DND-41 (cell line): Measurements from ENCODE around the gene TCP11L1.

Source experiments
- ATAC-seq: fragments of 200-7000 bp; cut with Tn5 transposase; 3 replicates; pipeline ENCODE4 v1.9.1; 2021; ENCODE audit warnings: low read depth; ENCODE audit not compliant: insufficient read depth
- DNase-seq: peaks from one replicate; pipeline ENCODE4 v3.0.0-alpha.2; 2020
- H2AFZ ChIP-seq: 2 replicates; pipeline ENCODE4 v1.6.0; 2012; ENCODE audit warnings: low read depth, low read length
- H3K27ac ChIP-seq: 2 replicates; pipeline ENCODE4 v1.5.1; 2012; ENCODE audit warnings: low read length, inconsistent platforms
- H3K27me3 ChIP-seq: fragments of 200-600 bp; sonication (generic); 2 replicates; pipeline ENCODE4 v1.6.0; 2012; ENCODE audit warnings: low read length, mild to moderate bottlenecking, inconsistent platforms; ENCODE audit not compliant: insufficient read depth, poor library complexity
- H3K36me3 ChIP-seq: 2 replicates; pipeline ENCODE4 v1.5.1; 2012; ENCODE audit warnings: low read length, inconsistent platforms; ENCODE audit not compliant: insufficient read depth
- H3K4me1 ChIP-seq: 2 replicates; pipeline ENCODE4 v1.5.1; 2012; ENCODE audit warnings: mild to moderate bottlenecking, low read length; ENCODE audit not compliant: insufficient read depth
- H3K4me2 ChIP-seq: 2 replicates; pipeline ENCODE4 v1.6.0; 2012; ENCODE audit warnings: mild to moderate bottlenecking, moderate library complexity, low read length, inconsistent platforms; ENCODE audit not compliant: insufficient read depth
- H3K4me3 ChIP-seq, 2 experiments: fragments of 200-600 bp in 1 of 2; shearing (Covaris generic) in 1 of 2; 2 replicates each; pipeline ENCODE4 v1.5.1; 2012 to 2016; ENCODE audit warnings: inconsistent platforms in 2 of 2, low read length in 2 of 2, mild to moderate bottlenecking in 2 of 2, low read depth in 1 of 2, moderate library complexity in 1 of 2
- H3K79me2 ChIP-seq: 2 replicates; pipeline ENCODE4 v1.6.0; 2012; ENCODE audit warnings: low read length, inconsistent platforms; ENCODE audit not compliant: insufficient read depth
- H3K9ac ChIP-seq: 2 replicates; pipeline ENCODE4 v1.6.0; 2012; ENCODE audit warnings: low read depth, mild to moderate bottlenecking, inconsistent platforms, low read length, moderate library complexity
- H3K9me3 ChIP-seq: 2 replicates; pipeline ENCODE4 v1.5.1; 2012; ENCODE audit warnings: low read length, moderate library complexity, mild to moderate bottlenecking, inconsistent platforms; ENCODE audit not compliant: insufficient read depth, severe bottlenecking
- H4K20me1 ChIP-seq: 2 replicates; pipeline ENCODE4 v1.6.0; 2012; ENCODE audit warnings: low read length; ENCODE audit not compliant: insufficient read depth
- CTCF ChIP-seq: IDR thresholded peaks from 2 replicates; pipeline ENCODE4 v1.5.1; 2012; ENCODE audit warnings: borderline replicate concordance, low read length, moderate library complexity, mild to moderate bottlenecking; ENCODE audit not compliant: poor library complexity, severe bottlenecking; ENCODE audit errors: extremely low read depth
- EZH2 ChIP-seq: IDR thresholded peaks from 3 replicates; pipeline ENCODE4 v1.6.1; 2012; ENCODE audit warnings: borderline replicate concordance, low read depth, mild to moderate bottlenecking, moderate library complexity, low read length, inconsistent platforms; ENCODE audit not compliant: severe bottlenecking

The TCP11L1 gene

DNA sequence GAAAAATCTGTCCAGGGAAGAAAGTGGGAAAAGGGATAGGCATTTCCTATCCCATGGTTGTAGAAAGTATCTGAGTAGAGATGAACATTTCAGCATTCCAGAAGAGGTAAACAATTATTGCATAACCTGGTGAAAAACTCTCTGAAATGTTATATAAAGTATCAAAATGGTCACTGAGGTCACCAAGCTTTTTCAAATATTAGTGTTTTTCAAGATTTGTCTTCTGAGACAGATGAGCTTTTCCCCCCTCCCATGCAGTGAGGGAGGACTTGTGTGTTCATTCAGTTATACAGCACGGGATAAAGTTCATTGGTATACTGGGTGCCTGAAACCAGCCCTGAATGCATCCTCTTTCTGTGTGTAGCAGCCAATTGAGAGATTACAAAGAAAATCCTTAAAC is 25.6 kb upstream of the TCP11L1 start:
- Histone ChIP-seq H3K4me3 (no peak overlapping the region), H3K36me3 (no peaks in the 10 kb centered on the region), H4K20me1 (no peaks in the 10 kb centered on the region), H3K27me3 (no peaks in the 10 kb centered on the region), H3K27ac (no peak overlapping the region), H3K4me2 (no peak overlapping the region), H3K9ac (no peak overlapping the region), H2AFZ (no peak overlapping the region), H3K9me3 (no peaks in the 10 kb centered on the region), H3K4me1 (peaks cover 24% of the 10 kb centered on the region), H3K79me2 (no peaks in the 10 kb centered on the region)
- TF ChIP-seq EZH2 (no peak), CTCF (no peak)
- DNase-seq: no peak
- no peak for ATAC-seq

DNA sequence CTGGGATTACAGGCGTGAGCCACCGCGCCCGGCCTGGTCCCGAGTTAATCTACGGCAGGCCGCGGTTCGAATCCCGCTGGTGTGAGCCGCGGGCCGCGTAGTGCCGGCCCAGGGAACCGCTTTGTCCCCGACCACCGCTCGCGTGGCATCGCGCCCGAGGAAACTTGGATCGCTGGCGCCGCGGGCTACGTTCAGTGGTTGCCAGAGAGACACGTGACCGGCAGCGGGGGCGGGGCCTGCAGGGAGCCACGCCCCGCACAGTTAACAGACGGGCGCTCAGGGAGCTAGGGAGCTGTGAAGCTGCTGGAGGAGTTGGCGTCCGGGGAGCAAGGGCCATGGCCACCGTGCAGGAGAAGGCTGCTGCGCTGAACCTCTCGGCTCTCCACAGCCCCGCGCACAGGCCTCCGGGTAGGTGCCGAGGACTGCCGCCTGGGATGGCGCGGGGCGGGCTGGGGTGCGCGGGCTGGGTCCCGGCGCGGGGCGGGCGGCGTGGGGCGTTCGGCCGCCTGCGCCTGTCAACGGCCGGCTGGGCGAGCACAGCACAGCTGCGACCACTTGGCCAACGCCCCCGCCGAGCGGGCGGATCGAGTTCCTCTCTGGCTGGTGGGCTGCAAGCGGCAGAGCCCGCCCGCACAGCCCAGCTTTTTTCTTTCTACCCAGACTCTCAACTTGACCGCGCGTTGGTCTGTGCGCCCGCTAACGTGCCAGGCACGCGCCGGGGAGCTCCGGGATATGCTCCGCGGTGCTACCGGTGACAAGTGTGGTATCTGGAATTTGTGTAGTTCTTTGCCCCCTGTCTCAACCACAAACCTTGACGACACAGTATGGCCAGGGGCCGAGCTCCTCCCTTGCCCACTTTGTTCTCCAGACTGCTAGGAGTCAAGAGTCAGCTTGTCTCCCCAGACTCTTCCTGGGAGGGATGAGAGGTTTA is 23.5 kb upstream of the TCP11L1 start, which contains the start of gene DEPDC7:
TSS of gene DEPDC7 (plus strand) at position 258 of the 931 bp plus-strand sequence. CDS start at position 336, 78 bp downstream.
- no peaks in the 10 kb centered on the region for H3K79me2 ChIP-seq
- no peak for TF ChIP-seq EZH2
- H3K36me3 ChIP-seq: no peaks in the 10 kb centered on the region
- H3K9me3 ChIP-seq: no peaks in the 10 kb centered on the region
- no peak within 1 kb of the TSS for H3K4me3 ChIP-seq
- no peaks in the 10 kb centered on the region for H4K20me1 ChIP-seq
- H3K27ac ChIP-seq: no peak within 1 kb of the TSS
- DNase-seq: no peak
- no peak for ATAC-seq
- no peaks in the 10 kb centered on the region for H3K27me3 ChIP-seq
- no peak within 1 kb of the TSS for H3K9ac ChIP-seq
- no peak within 1 kb of the TSS for H2AFZ ChIP-seq
- H3K4me1 ChIP-seq: peaks cover 19% of the 10 kb centered on the region
- H3K4me2 ChIP-seq: no peak within 1 kb of the TSS

DNA sequence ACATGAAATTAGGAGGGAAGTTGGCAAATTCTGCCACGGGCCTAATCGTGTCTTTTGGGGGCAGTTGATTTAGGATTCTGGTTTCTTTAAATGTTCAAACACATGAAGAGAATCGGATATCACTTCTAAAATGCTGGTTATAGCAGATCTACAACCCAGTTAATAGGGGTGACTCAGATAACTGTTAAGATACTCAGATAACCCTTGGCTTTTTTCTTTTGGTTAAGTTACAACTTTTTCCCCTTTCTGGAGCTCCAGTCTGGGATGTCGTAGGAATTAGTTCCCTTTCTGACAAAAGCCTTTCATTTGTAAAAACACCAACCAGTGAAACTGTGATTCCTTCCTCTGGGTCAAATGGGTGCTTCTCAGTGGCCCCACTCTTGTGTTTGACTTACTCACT is 22.7 kb upstream of the TCP11L1 start:
- Histone ChIP-seq H4K20me1 (no peaks in the 10 kb centered on the region), H3K27ac (no peak overlapping the region), H3K79me2 (no peaks in the 10 kb centered on the region), H3K27me3 (no peaks in the 10 kb centered on the region), H2AFZ (no peak overlapping the region), H3K9ac (no peak overlapping the region), H3K36me3 (no peaks in the 10 kb centered on the region), H3K4me3 (no peak overlapping the region), H3K4me1 (peaks cover 11% of the 10 kb centered on the region), H3K4me2 (no peak overlapping the region), H3K9me3 (no peaks in the 10 kb centered on the region)
- DNase-seq: no peak
- ATAC-seq: no peak
- no peak for TF ChIP-seq CTCF
- no peak for TF ChIP-seq EZH2

DNA sequence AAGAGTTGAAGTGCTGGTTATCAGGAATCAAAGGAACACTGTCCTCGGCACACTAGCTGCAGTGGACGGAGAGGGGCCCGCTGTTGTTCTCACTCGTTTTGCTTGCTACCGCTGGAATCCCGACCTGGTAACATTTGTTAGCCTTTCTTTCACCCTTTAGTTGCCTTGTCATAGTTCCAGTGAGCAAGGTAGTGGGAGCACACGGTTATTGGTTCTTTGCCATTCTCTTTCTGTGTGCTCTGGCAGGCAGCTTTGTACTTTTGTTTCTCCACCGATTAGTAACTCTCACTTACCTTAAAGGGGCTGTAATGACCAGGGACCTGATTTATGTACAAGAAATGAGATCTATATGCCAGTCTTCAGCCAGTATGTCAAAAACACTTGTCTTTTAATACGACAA is 21.9 kb upstream of the TCP11L1 start:
- Histone ChIP-seq H3K79me2 (no peaks in the 10 kb centered on the region), H4K20me1 (no peaks in the 10 kb centered on the region), H3K27me3 (no peaks in the 10 kb centered on the region), H3K36me3 (no peaks in the 10 kb centered on the region), H3K9ac (no peak overlapping the region), H3K4me2 (no peak overlapping the region), H3K9me3 (no peaks in the 10 kb centered on the region), H3K4me3 (no peak overlapping the region), H3K27ac (no peak overlapping the region), H2AFZ (no peak overlapping the region), H3K4me1 (peaks cover 3% of the 10 kb centered on the region)
- no peak for ATAC-seq
- DNase-seq: no peak
- no peak for TF ChIP-seq EZH2
- TF ChIP-seq CTCF: no peak
